Activated CD4-positive, alpha-beta memory T cell treated with anti-CD3 and anti-CD28 coated beads for 36 hours (primary cell): ENCODE measurements around the gene CDCA3. TPM values are rescaled to one million over a fixed set of nuclear protein-coding genes. Genes with fewer than 3 reads are reported as not detected.

ENCODE experiments used
- total RNA-seq, 2 experiments: library from RNA; stranded (reverse); gene quantifications; one replicate each; pipeline ENCODE4 v1.2.3, GENCODE V29; 2021

Gene CDCA3
- total RNA-seq, 2 experiments from 2014 or later: 80.3 to 87.8 TPM

Other genes starting within 250 kb of the CDCA3 start
- gene CHD4, start 243.9 kb downstream of the CDCA3 start, total RNA-seq: 100 to 1,000 TPM; 302 to 305 TPM
- 1 to 10 TPM; 4.7 to 4.8 TPM for gene LPAR5, start 215.3 kb downstream of the CDCA3 start, total RNA-seq
- 1 to 10 TPM in 1 of 2 experiments, under 1 TPM in 1; 0.63 to 1.2 TPM for gene ACRBP, start 203.9 kb downstream of the CDCA3 start, total RNA-seq
- gene ING4, start 188.2 kb downstream of the CDCA3 start, total RNA-seq: 10 to 100 TPM; 13.8 to 15.2 TPM
- 10 to 100 TPM; 55.3 to 56.3 TPM for gene ZNF384, start 161.9 kb downstream of the CDCA3 start, total RNA-seq
- under 1 TPM; 0.17 to 0.44 TPM for gene PIANP, start 150.5 kb downstream of the CDCA3 start, total RNA-seq
- 10 to 100 TPM; 37.6 to 39.4 TPM for gene COPS7A, start 127.2 kb downstream of the CDCA3 start, total RNA-seq
- gene MLF2, start 98.1 kb downstream of the CDCA3 start, total RNA-seq: 100 to 1,000 TPM; 140 to 141 TPM
- 100 to 1,000 TPM; 104 to 109 TPM for gene PTMS, start 84.9 kb downstream of the CDCA3 start, total RNA-seq
- 100 to 1,000 TPM; 169 to 172 TPM for gene LAG3, start 78.8 kb downstream of the CDCA3 start, total RNA-seq
- gene CD4, start 61.8 kb downstream of the CDCA3 start, total RNA-seq: 100 to 1,000 TPM; 290 to 300 TPM
- gene GPR162, start 29.5 kb downstream of the CDCA3 start, total RNA-seq: under 1 TPM in 1 of 2 experiments, not detected in 1; 0.31 TPM
- 1 to 10 TPM; 2.5 to 2.7 TPM for gene P3H3, start 22.9 kb downstream of the CDCA3 start, total RNA-seq
- gene GNB3, start 10.4 kb downstream of the CDCA3 start, total RNA-seq: under 1 TPM; 0.22 to 0.78 TPM
- 100 to 1,000 TPM; 125 to 130 TPM for gene USP5, start 864 bp upstream of the CDCA3 start, total RNA-seq
- 1,000 to 10,000 TPM; 1,432 to 1,495 TPM for gene TPI1, start 16.2 kb upstream of the CDCA3 start, total RNA-seq
- gene SPSB2, start 22.0 kb upstream of the CDCA3 start, total RNA-seq: 1 to 10 TPM; 3.8 to 4.7 TPM
- gene LRRC23, start 53.5 kb upstream of the CDCA3 start, total RNA-seq: 1 to 10 TPM; 6.8 to 7.8 TPM
- 100 to 1,000 TPM; 185 to 193 TPM for gene ENO2, start 63.3 kb upstream of the CDCA3 start, total RNA-seq
- gene ATN1, start 76.7 kb upstream of the CDCA3 start, total RNA-seq: 10 to 100 TPM; 34.8 to 37.8 TPM
- gene RNU7-1, start 92.5 kb upstream of the CDCA3 start, total RNA-seq: not detected
- 100 to 1,000 TPM; 257 to 272 TPM for gene C12orf57, start 92.7 kb upstream of the CDCA3 start, total RNA-seq
- gene PTPN6, start 100.1 kb upstream of the CDCA3 start, total RNA-seq: 100 to 1,000 TPM; 321 to 324 TPM
- gene PHB2, start 119.4 kb upstream of the CDCA3 start, total RNA-seq: 100 to 1,000 TPM; 334 to 346 TPM
- gene EMG1, start 119.6 kb upstream of the CDCA3 start, total RNA-seq: 10 to 100 TPM; 76.5 to 81.5 TPM
- gene LPCAT3, start 167.2 kb upstream of the CDCA3 start, total RNA-seq: 10 to 100 TPM; 18.3 to 20.5 TPM
- 1 to 10 TPM; 1.7 to 2.0 TPM for gene C1S, start 209.4 kb upstream of the CDCA3 start, total RNA-seq
- 1 to 10 TPM; 1.4 to 2.2 TPM for gene C1R, start 241.2 kb upstream of the CDCA3 start, total RNA-seq